ENCODE results near the gene BCAN.

GRCh38 chr1:156693848-156694689 lies 52.2 kb downstream of the BCAN start:
- no peak for TF ChIP-seq CTBP1 (IDR thresholded peaks at IDR 0.05; ENCODE audit: borderline replicate concordance)
- TF ChIP-seq FOXM1 (IDR thresholded peaks at IDR 0.05; ENCODE audit: borderline replicate concordance) = no peak
- no peak for TF ChIP-seq ELF4 (IDR thresholded peaks at IDR 0.05)
- no peak for TF ChIP-seq BHLHE40 (IDR thresholded peaks at IDR 0.05; ENCODE audit: borderline replicate concordance)
- no peak for TF ChIP-seq ZNF384 (IDR thresholded peaks at IDR 0.05)
- TF ChIP-seq SUZ12 (IDR thresholded peaks at IDR 0.05) = no peak
